ENCODE measurements around the gene TFRC.
"Not testable (repeated sequence)": the region's sequence is repeated elsewhere in the genome, so short reads cannot be mapped to it uniquely, and the experiment has no call there.

TFRC gene

DNA sequence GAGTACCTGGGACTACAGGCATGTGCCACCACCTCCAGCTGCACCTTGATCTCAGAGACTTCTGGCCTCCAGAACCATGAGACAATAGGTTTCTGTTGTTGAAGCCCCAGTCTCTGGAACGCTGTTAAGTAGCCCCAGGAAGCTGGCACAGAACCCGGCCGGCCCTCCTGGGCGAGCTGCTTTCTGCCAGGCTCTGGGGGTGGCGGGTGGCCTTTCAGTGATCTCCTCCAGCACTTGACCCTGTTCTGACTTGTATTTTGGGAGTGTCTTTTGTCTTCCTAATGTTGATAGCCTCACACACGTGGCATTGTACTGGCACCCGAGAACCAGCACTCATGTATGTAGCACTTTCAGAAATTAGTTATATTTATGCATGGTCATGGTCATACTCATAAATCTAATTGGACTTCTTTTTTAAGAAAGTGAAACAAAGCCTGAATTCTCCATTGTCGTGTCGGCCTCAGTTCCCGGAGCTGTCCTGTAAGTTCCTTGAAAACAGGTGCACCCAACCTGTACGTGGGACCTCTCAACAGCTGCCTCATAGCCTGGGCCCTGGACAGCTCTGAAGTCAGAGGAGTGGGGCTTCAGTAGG is 74.0 kb downstream of the TFRC start:
- no peak for DNase-seq (ENCODE audit: low read depth in 1 of 2, low spot score in 1 of 2)

DNA sequence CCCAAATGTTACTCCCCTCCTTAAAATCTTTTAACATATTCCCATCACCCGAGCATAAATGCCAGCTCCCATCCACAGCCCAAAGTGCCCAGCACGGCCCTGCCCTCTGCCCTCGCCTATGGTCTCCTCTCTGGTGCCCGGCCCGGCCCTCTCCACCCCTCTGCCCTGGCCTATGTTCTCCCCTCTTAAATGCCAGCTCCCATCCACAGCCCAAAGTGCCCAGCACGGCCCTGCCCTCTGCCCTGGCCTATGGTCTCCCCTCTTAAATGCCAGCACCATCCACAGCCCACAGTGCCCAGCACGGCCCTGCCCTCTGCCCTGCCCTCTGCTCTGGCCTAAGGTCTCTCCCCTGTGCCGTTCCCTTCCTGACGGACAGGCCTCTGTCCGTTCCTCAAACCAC is 76.6 kb downstream of the TFRC start:
- not testable (repeated sequence) for DNase-seq (ENCODE audit: low read depth in 1 of 2, low spot score in 1 of 2)

DNA sequence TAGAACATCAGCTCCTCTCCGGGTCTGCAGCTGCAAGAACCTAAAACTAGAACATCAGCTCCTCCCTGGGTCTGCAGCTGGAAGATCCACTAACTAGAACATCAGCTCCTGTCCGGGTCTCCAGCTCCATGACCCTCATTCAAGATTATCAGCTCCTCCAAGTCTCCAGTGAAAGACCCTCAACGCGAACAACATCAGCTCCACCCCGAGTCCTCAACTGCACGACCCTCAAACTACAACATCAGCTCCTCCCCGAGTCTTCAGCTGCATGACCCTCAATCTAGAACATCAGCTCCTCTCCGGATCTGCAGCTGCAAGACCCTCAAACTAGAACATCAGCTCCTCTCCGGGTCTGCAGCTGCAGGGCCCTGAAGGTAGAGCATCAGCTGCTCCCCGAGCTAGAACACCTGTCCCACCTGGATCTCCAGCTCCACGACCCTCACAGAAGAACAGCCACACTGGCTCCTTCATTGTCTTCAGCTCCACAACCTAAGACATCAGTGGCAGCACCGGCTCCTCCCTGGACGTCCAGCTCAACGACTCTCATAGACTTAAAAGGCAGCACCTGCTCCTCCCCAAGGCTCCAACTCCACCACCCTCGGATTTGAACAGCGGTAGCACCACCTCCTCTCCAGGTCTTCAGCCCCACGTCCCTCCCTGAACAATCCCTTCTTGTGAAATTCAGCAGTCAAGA is 77.4 kb downstream of the TFRC start:
- not testable (repeated sequence) for DNase-seq (ENCODE audit: low read depth in 1 of 2, low spot score in 1 of 2)

DNA sequence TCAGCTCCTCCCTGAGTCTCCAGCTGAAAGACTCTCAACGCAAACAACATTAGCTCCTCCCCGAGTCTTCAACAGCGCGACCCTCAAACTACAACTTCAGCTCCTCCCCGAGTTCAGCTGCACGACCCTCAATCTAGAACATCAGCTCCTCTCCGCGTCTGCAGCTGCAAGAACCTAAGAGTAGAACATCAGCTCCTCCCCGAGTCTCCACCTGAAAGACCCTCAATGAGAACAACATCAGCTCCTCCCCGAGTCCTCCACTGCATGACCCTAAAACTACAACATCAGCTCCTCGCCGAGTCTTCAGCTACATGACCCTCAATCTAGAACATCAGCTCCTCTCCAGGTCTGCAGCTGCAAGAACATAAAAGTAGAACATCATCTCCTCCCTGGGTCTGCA is 78.3 kb downstream of the TFRC start:
- no peak for DNase-seq (ENCODE audit: low read depth in 1 of 2, low spot score in 1 of 2)

DNA sequence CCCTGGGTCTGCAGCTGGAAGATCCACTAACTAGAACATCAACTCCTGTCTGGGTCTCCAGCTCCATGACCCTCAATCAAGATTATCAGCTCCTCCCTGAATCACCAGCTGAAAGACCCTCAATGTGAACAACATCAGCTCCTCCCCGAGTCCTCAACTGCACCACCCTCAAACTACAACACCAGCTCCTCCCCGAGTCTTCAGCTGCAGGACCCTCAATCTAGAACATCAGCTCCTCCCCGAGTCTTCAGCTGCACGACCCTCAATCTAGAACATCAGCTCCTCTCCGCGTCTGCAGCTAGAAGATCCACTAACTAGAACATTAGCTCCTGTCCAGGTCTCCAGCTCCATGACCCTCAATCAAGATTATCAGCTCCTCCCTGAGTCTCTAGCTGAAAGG is 79.2 kb downstream of the TFRC start:
- DNase-seq (ENCODE audit: low read depth in 1 of 2, low spot score in 1 of 2) = not testable (repeated sequence)

DNA sequence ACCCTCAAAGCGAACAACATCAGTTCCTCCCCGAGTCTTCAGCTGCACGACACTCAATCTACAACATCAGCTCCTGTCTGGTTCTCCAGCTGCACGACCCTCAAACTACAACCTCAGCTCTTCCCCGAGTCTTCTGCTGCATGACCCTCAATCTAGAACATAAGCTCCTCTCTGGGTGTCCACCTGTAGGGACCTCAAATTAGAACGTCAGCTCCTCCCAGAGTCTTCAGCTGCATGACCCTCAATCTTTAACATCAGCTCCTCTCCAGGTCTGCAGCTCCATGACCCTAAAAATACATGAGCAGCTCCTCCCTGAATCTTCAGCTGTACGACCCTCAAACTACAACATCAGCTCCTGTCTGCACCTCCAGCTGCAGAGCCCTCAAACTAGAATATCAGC is 80.7 kb downstream of the TFRC start:
- not testable (repeated sequence) for DNase-seq (ENCODE audit: low read depth in 1 of 2, low spot score in 1 of 2)

DNA sequence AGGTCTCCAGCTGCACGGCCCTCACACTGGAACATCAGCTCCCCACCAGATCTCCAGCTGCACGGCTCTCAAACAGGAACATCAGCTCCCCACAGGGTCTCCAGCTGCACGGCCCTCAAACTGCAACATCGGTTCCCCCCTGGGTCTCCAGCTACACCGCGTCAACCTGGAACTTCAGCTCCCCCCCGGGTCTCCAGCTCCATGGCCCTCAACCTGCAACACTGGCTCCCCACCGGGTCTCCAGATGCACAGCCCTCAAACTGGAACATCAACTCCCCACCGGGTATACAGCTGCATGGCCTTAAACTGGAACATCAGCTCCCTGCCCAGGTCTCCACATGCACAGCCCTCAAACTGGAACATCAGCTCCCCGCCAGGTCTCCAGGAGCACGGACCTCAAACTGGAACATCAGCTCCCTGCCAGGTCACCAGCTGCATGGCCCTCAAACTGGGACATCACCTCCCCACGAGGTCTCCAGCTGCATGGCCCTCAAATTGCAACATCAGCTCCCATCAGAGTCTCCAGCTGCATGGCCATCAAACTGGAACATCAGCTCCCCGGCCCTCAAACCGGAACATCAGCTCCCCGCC is 81.4 kb downstream of the TFRC start:
- not testable (repeated sequence) for DNase-seq (ENCODE audit: low read depth in 1 of 2, low spot score in 1 of 2)

DNA sequence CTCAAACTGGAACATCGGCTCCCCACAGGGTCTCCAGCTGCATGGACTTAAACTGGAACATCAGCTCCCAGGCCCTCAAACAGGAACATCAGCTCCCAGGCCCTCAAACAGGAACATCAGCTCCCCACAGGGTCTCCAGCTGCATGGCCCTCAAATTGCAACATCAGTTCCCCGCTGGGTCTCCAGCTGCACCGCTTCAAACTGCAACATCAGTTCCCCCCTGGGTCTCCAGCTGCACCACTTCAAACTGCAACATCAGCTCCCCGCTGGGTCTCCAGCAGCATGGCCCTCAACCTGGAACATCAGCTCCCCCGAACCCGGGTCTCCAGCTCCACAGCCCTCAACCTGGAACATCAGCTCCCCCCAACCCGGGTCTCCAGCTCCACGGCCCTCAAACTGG is 82.0 kb downstream of the TFRC start:
- no peak for DNase-seq (ENCODE audit: low read depth in 1 of 2, low spot score in 1 of 2)

Measured in activated T-helper 1 cell treated with anti-CD3 and anti-CD28 coated beads, Interleukin-2, amount 50 U/mL, for 16 hours (primary cell).